PFSK-1 (cell line): ENCODE measurements around the gene ZSCAN16.

Source experiments
- FOXP2 ChIP-seq: optimal IDR thresholded peaks from 2 replicates; pipeline ENCODE3; 2011; ENCODE audit warnings: borderline replicate concordance, control low read depth, inconsistent platforms; ENCODE audit not compliant: insufficient read depth; ENCODE audit errors: extremely low read length, extremely low read depth
- POLR2AphosphoS5 ChIP-seq: IDR thresholded peaks from 2 replicates; pipeline ENCODE4 v1.6.1; 2012; ENCODE audit warnings: low read depth, mild to moderate bottlenecking, control low read depth, low read length, moderate library complexity
- REST ChIP-seq, 2 experiments: IDR thresholded peaks; 2 replicates each; pipeline versions ENCODE4 v1.6.1 to v1.8.0; 2011 to 2012; ENCODE audit warnings: low read depth in 2 of 2, low read length in 2 of 2, control low read depth in 1 of 2, inconsistent platforms in 1 of 2, mild to moderate bottlenecking in 1 of 2, moderate library complexity in 1 of 2; ENCODE audit not compliant: insufficient read depth in 1 of 2
- SIN3A ChIP-seq: IDR thresholded peaks from 2 replicates; pipeline ENCODE4 v1.6.1; 2012; ENCODE audit warnings: mild to moderate bottlenecking, low read length, moderate library complexity, borderline replicate concordance; ENCODE audit not compliant: insufficient read depth
- TAF1 ChIP-seq: IDR thresholded peaks from 2 replicates; pipeline ENCODE4 v1.6.1; 2012; ENCODE audit warnings: low read length, control low read depth, borderline replicate concordance; ENCODE audit not compliant: insufficient read depth

ZSCAN16 gene

GRCh38 chr6:28104392-28105244 is 19.8 kb upstream of the ZSCAN16 start:
- TF ChIP-seq SIN3A (no peak), TAF1 (peak; percentile 74; the same call in 1 of the 2 replicates), POLR2AphosphoS5 (peak; percentile 61), FOXP2 (no peak), REST (IDR thresholded peaks at IDR 0.05; ENCODE audit: insufficient read depth in 1 of 2, low read depth in 2 of 2, low read length in 2 of 2) (0 out of 4 replicates have a peak, but pooled peaks of 1 of the 2 experiments have one; percentile 36)

- TF ChIP-seq REST (IDR thresholded peaks at IDR 0.05; ENCODE audit: insufficient read depth in 1 of 2, low read depth in 2 of 2, low read length in 2 of 2) (no peak), POLR2AphosphoS5 (no peak), SIN3A (no peak), FOXP2 (no peak), TAF1 (no peak)
Observed at GRCh38 chr6:28105245-28105639, 19.2 kb upstream of the ZSCAN16 start.

GRCh38 chr6:28107506-28107905 is 16.9 kb upstream of the ZSCAN16 start:
- TF ChIP-seq SIN3A, result no peak
- no peak for TF ChIP-seq REST (IDR thresholded peaks at IDR 0.05; ENCODE audit: insufficient read depth in 1 of 2, low read depth in 2 of 2, low read length in 2 of 2)
- no peak for TF ChIP-seq TAF1
- no peak for TF ChIP-seq POLR2AphosphoS5
- TF ChIP-seq FOXP2, result no peak

- TF ChIP-seq REST (IDR thresholded peaks at IDR 0.05; ENCODE audit: insufficient read depth in 1 of 2, low read depth in 2 of 2, low read length in 2 of 2) (no peak), FOXP2 (no peak), POLR2AphosphoS5 (no peak), SIN3A (no peak), TAF1 (no peak)
Observed at GRCh38 chr6:28111964-28112363, 12.4 kb upstream of the ZSCAN16 start.

- TF ChIP-seq TAF1 (no peak), FOXP2 (no peak), REST (IDR thresholded peaks at IDR 0.05; ENCODE audit: insufficient read depth in 1 of 2, low read depth in 2 of 2, low read length in 2 of 2) (no peak), POLR2AphosphoS5 (no peak), SIN3A (no peak)
Observed at GRCh38 chr6:28115799-28116198, 8.6 kb upstream of the ZSCAN16 start.
